Central memory CD8-positive, alpha-beta T cell (primary cell): ENCODE measurements around the gene ZNFX1.

Experiments
- ATAC-seq: fragments of 150-1000 bp; cut with Tn5 transposase; replicated peaks from 2 replicates; pipeline ENCODE4 v1.10.0; 2022; ENCODE audit warnings: mild to moderate bottlenecking, moderate FRiP score, moderate number of reproducible peaks; ENCODE audit not compliant: poor library complexity, severe bottlenecking; ENCODE audit errors: extremely low read depth
- DNase-seq, 2 donors: peaks; one replicate each; pipeline ENCODE4 v3.0.0; 2021; ENCODE audit warnings: low spot score in 2 of 2
- H3K27ac Mint-ChIP-seq: one replicate; pipeline ENCODE4 v1.8.0; 2022; ENCODE audit warnings: low read depth, mild to moderate bottlenecking, moderate library complexity, mixed read lengths
- H3K27me3 Mint-ChIP-seq: one replicate; pipeline ENCODE4 v1.8.0; 2022; ENCODE audit warnings: mixed read lengths
- H3K36me3 Mint-ChIP-seq: one replicate; pipeline ENCODE4 v1.8.0; 2022; ENCODE audit warnings: mild to moderate bottlenecking, moderate library complexity, mixed read lengths; ENCODE audit not compliant: insufficient read depth
- H3K4me1 Mint-ChIP-seq: one replicate; pipeline ENCODE4 v1.8.0; 2022; ENCODE audit warnings: mixed read lengths
- H3K4me3 Mint-ChIP-seq: one replicate; pipeline ENCODE4 v1.8.0; 2022; ENCODE audit warnings: mild to moderate bottlenecking, moderate library complexity, mixed read lengths
- H3K9me3 Mint-ChIP-seq: one replicate; pipeline ENCODE4 v1.8.0; 2022; ENCODE audit warnings: mixed read lengths

Gene ZNFX1

DNA sequence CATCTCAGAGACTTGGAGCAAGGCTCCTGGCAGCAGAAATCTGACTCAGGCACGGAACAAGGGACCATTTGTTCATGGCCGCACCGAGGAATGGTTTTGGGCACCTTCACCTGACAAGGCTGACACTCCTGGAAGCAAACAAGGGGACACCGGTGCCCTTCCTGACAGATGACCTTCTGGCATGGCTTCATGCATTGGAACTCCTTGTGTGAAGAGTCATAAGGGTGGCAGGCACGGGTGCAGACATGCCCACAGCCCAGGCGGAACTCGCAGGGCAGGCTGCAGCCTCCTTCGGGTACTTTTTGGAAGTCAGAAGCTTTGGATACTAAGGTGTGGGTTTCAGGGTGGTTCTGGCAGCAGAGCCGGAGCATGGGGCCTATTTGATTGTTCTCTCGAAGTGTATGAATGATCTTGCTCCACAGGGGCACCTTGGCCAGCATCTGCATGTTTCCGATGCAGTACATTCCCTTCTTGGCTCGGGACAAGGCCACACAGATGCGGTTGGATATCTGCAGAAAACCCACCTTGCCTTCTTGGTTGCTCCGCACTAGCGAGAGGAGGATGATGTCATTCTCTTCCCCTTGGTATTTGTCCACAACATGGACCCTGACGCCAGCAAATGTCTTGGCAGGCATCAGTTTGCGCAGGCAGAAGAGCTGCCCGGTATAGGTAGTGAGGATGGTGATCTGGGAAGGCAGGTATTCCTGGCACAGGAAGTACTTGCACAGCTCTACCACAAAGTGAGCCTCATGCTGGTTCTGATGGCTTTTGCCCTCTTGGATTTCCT lies 28.8 kb downstream of the ZNFX1 start:
- peaks cover 78% of the 10 kb centered on the region for H3K36me3 Mint-ChIP-seq
- H3K4me1 Mint-ChIP-seq, result peaks cover 9% of the 10 kb centered on the region
- ATAC-seq, result no peak
- H3K27ac Mint-ChIP-seq, result no peak overlapping the region
- no peak for DNase-seq
- no peaks in the 10 kb centered on the region for H3K27me3 Mint-ChIP-seq
- H3K9me3 Mint-ChIP-seq, result no peaks in the 10 kb centered on the region
- no peak overlapping the region for H3K4me3 Mint-ChIP-seq

DNA sequence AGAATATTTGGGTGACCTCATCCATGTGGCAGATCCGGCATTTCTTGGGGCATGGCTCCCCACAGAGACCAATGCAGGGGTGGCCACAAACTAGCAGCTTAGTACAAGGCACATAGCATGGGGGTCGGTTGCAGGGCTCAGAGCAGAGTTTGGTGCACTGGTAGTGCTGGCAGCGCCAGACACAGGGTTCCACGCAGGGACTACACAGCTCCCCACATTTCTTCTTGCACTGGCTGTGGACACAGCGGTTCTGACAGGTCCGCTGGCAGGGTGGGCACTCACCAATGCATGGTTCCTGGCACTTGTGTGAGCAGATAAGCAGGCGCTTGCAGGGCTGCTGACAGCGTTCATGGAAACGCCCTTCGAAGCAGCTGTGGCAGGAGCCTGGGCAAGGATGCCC lies 29.6 kb downstream of the ZNFX1 start:
- Mint-ChIP-seq H3K27me3 (no peaks in the 10 kb centered on the region), H3K27ac (no peak overlapping the region), H3K36me3 (peaks cover 79% of the 10 kb centered on the region), H3K4me1 (peaks cover 9% of the 10 kb centered on the region), H3K9me3 (no peaks in the 10 kb centered on the region), H3K4me3 (no peak overlapping the region)
- DNase-seq (no peak), ATAC-seq (no peak)

- Mint-ChIP-seq H3K27me3 (no peaks in the 10 kb centered on the region), H3K4me3 (no peak overlapping the region), H3K36me3 (peaks cover 79% of the 10 kb centered on the region), H3K9me3 (no peaks in the 10 kb centered on the region), H3K4me1 (peaks cover 9% of the 10 kb centered on the region), H3K27ac (no peak overlapping the region)
- no peak for DNase-seq
- no peak for ATAC-seq
Measured at GRCh38 chr20:49247792-49248191, 30.1 kb downstream of the ZNFX1 start.

- Mint-ChIP-seq H3K27ac (no peak overlapping the region), H3K36me3 (peaks cover 78% of the 10 kb centered on the region), H3K4me1 (peaks cover 9% of the 10 kb centered on the region), H3K4me3 (no peak overlapping the region), H3K9me3 (no peaks in the 10 kb centered on the region), H3K27me3 (no peaks in the 10 kb centered on the region)
- ATAC-seq (no peak), DNase-seq (no peak)
Measured at GRCh38 chr20:49247169-49247723, 30.6 kb downstream of the ZNFX1 start.

- Mint-ChIP-seq H3K36me3 (peaks cover 76% of the 10 kb centered on the region), H3K4me3 (no peak overlapping the region)
- no peak for DNase-seq
Measured at GRCh38 chr20:49245921-49246740, 31.7 kb downstream of the ZNFX1 start.

DNA sequence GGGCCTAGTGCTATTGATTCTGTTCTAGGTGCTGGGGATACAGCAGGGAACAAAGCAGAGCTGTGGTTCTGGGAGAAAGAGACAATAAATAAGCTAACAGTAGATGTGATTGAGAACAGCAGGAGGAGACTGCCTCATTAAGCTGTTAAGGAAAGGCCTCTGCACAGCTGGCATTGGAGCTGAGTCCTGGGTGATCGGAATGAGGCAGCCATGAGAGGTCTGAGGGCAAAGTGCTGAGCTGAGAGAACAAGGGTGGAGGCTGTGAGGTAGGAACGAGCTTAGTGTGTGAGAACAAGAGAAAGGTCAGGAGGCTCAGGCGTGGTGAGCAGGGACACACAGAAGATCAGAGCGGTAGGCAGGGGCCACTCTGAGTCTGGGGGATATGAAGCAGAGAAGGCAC lies 40.3 kb downstream of the ZNFX1 start:
- Mint-ChIP-seq H3K27ac (peak overlapping the region; percentile 59), H3K36me3 (peaks cover 72% of the 10 kb centered on the region)
- no peak for ATAC-seq

More at GRCh38 chr20:49245921-49246740, 31.7 kb downstream of the ZNFX1 start:
- H3K4me1 Mint-ChIP-seq, result peaks cover 9% of the 10 kb centered on the region
- peak; percentile 66 for ATAC-seq
- no peaks in the 10 kb centered on the region for H3K9me3 Mint-ChIP-seq
- H3K27ac Mint-ChIP-seq, result no peak overlapping the region
- H3K27me3 Mint-ChIP-seq, result no peaks in the 10 kb centered on the region

GRCh38 chr20:49236301-49236700 lies 41.6 kb downstream of the ZNFX1 start:
- Mint-ChIP-seq H3K36me3 (peaks cover 70% of the 10 kb centered on the region), H3K4me3 (no peak overlapping the region)

More for the DNA sequence above, 40.3 kb downstream of the ZNFX1 start:
- H3K9me3 Mint-ChIP-seq, result no peaks in the 10 kb centered on the region
- H3K4me1 Mint-ChIP-seq, result peaks cover 7% of the 10 kb centered on the region
- no peak for DNase-seq
- no peaks in the 10 kb centered on the region for H3K27me3 Mint-ChIP-seq
- H3K4me3 Mint-ChIP-seq, result no peak overlapping the region

GRCh38 chr20:49234831-49235230 lies 43.0 kb downstream of the ZNFX1 start:
- peaks cover 17% of the 10 kb centered on the region for H3K4me1 Mint-ChIP-seq
- H3K27me3 Mint-ChIP-seq, result no peaks in the 10 kb centered on the region
- no peak overlapping the region for H3K4me3 Mint-ChIP-seq
- no peak for ATAC-seq
- H3K36me3 Mint-ChIP-seq, result peaks cover 71% of the 10 kb centered on the region
- no peaks in the 10 kb centered on the region for H3K9me3 Mint-ChIP-seq
- peak overlapping the region; percentile 65 for H3K27ac Mint-ChIP-seq
- no peak for DNase-seq

More at GRCh38 chr20:49236301-49236700, 41.6 kb downstream of the ZNFX1 start:
- DNase-seq (no peak), ATAC-seq (no peak)
- Mint-ChIP-seq H3K27ac (peak overlapping the region; percentile 56), H3K4me1 (peaks cover 9% of the 10 kb centered on the region), H3K27me3 (no peaks in the 10 kb centered on the region), H3K9me3 (no peaks in the 10 kb centered on the region)

GRCh38 chr20:49233226-49233625 lies 44.6 kb downstream of the ZNFX1 start:
- peaks cover 73% of the 10 kb centered on the region for H3K36me3 Mint-ChIP-seq
- no peaks in the 10 kb centered on the region for H3K27me3 Mint-ChIP-seq
- DNase-seq (no peak), ATAC-seq (no peak)
- H3K27ac Mint-ChIP-seq, result no peak overlapping the region
- no peak overlapping the region for H3K4me3 Mint-ChIP-seq
- no peaks in the 10 kb centered on the region for H3K9me3 Mint-ChIP-seq
- peaks cover 17% of the 10 kb centered on the region for H3K4me1 Mint-ChIP-seq

GRCh38 chr20:49231471-49231870 lies 46.4 kb downstream of the ZNFX1 start:
- Mint-ChIP-seq H3K4me3 (no peak overlapping the region), H3K27ac (no peak overlapping the region), H3K9me3 (no peaks in the 10 kb centered on the region), H3K27me3 (no peaks in the 10 kb centered on the region), H3K4me1 (peaks cover 17% of the 10 kb centered on the region), H3K36me3 (peaks cover 75% of the 10 kb centered on the region)
- no peak for DNase-seq
- no peak for ATAC-seq

DNA sequence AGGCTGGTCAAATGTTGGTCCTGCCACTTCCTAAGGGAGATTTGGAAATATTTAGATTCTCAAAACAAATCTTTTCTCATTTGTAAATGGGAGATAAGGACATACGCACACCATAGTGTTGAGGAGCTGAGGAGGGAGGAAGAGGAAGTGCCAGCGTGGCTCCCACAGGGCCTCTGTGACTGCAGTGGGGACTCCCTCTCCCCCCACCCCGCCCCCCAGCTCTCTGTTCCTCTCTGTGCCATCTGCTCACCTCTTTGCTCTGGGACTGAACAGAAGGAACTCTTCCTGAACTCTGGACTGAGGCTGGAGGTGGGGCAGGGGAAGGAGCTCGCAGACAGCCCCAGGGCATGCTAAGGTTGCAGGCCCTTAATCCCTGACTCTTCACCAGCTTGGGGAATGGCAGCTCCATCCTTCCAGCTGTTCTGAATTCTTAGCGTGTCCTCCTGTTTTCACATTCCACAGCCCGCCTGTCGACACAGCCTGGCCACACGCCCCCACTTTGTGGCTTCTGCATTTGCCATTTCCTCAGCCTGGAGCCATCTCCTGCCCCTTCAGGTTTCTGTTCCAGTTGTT lies 47.2 kb downstream of the ZNFX1 start:
- no peak overlapping the region for H3K4me3 Mint-ChIP-seq
- no peaks in the 10 kb centered on the region for H3K27me3 Mint-ChIP-seq
- ATAC-seq, result no peak

DNA sequence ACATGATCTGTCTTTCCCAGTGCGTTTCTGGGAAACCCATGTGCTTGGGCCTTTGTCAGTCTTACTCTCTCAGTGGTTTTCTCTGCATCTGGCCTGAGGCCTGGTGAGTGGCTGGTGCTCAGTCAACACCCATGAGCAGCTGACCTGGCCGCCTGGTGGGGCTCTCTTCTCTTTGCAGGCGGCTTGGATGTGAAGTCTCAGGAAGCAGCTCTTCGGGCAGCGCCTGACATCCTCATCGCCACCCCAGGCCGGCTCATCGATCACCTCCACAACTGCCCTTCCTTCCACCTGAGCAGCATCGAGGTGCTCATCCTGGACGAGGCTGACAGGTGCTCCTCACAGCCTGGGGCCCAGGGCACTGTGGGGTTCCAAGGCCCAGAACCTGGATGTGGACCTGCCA lies 47.8 kb downstream of the ZNFX1 start:
- H3K27ac Mint-ChIP-seq, result no peak overlapping the region
- H3K4me1 Mint-ChIP-seq, result peaks cover 25% of the 10 kb centered on the region
- ATAC-seq, result no peak
- no peak overlapping the region for H3K4me3 Mint-ChIP-seq
- peaks cover 79% of the 10 kb centered on the region for H3K36me3 Mint-ChIP-seq
- H3K27me3 Mint-ChIP-seq, result no peaks in the 10 kb centered on the region
- DNase-seq, result no peak
- H3K9me3 Mint-ChIP-seq, result no peaks in the 10 kb centered on the region

More for the DNA sequence above, 47.2 kb downstream of the ZNFX1 start:
- H3K27ac Mint-ChIP-seq, result peak overlapping the region; percentile 19
- peaks cover 23% of the 10 kb centered on the region for H3K4me1 Mint-ChIP-seq
- no peaks in the 10 kb centered on the region for H3K9me3 Mint-ChIP-seq
- H3K36me3 Mint-ChIP-seq, result peaks cover 75% of the 10 kb centered on the region
- no peak for DNase-seq
